PC-3 (cell line): ENCODE data around the gene TAB3.

Experiments used
- EZH2 ChIP-seq: fragments of 300-600 bp; sonication (generic); IDR thresholded peaks from one replicate; pipeline ENCODE4 v1.6.1; 2017; ENCODE audit warnings: antibody characterized with exemption, mild to moderate bottlenecking, low read length; ENCODE audit not compliant: unreplicated experiment
- EZH2phosphoT487 ChIP-seq: fragments of 300-600 bp; sonication (generic); IDR thresholded peaks from 2 replicates; pipeline ENCODE4 v1.6.1; 2018; ENCODE audit warnings: mild to moderate bottlenecking, antibody characterized with exemption, low read length, borderline replicate concordance
- TF ChIP-seq, protein P1 (sequence below): fragments of 300-600 bp; sonication (generic); conservative IDR thresholded peaks from 2 replicates; pipeline ENCODE4 v1.5.1; 2017; ENCODE audit warnings: antibody characterized with exemption, low read depth, mild to moderate bottlenecking, low read length

- TF ChIP-seq, protein P1, sequence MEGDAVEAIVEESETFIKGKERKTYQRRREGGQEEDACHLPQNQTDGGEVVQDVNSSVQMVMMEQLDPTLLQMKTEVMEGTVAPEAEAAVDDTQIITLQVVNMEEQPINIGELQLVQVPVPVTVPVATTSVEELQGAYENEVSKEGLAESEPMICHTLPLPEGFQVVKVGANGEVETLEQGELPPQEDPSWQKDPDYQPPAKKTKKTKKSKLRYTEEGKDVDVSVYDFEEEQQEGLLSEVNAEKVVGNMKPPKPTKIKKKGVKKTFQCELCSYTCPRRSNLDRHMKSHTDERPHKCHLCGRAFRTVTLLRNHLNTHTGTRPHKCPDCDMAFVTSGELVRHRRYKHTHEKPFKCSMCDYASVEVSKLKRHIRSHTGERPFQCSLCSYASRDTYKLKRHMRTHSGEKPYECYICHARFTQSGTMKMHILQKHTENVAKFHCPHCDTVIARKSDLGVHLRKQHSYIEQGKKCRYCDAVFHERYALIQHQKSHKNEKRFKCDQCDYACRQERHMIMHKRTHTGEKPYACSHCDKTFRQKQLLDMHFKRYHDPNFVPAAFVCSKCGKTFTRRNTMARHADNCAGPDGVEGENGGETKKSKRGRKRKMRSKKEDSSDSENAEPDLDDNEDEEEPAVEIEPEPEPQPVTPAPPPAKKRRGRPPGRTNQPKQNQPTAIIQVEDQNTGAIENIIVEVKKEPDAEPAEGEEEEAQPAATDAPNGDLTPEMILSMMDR: no peak
- TF ChIP-seq EZH2 (no peak), EZH2phosphoT487 (no peak)
Observed at GRCh38 chrX:30824275-30824674, 64.8 kb downstream of the TAB3 start.
